GM12878 (cell line): ENCODE measurements around the gene C6orf15. TPM values are rescaled to one million over a fixed set of nuclear protein-coding genes. Genes with fewer than 3 reads are reported as not detected.

Experiments
- ATAC-seq: fragments of 200-7000 bp; cut with Tn5 transposase; 3 replicates; pipeline ENCODE4 v1.9.1; 2020; ENCODE audit warnings: mild to moderate bottlenecking, moderate library complexity
- BruUV-seq: library from RNA; stranded (reverse); fragments of 400-500 nt; replicated peaks from 2 replicates; lab custom pipeline; 2021; lab: Mats Ljungman, UMichigan
- CTCF ChIA-PET: fragments of 300-600 bp; sonication (Branson Sonifier 250); formaldehyde crosslinking; extraction: SDS; loops from one replicate; lab custom pipeline; 2021; ENCODE audit warnings: inconsistent platforms; lab: Yijun Ruan, JAX
- POLR2A ChIA-PET: fragments of 350-600 bp; formaldehyde crosslinking; extraction: SDS; loops from one replicate; lab custom pipeline; 2021; ENCODE audit warnings: inconsistent platforms; lab: Charles Lee
- RAD21 ChIA-PET: fragments of 300-600 bp; sonication (Branson Sonifier 250); formaldehyde crosslinking; loops from one replicate; lab custom pipeline; 2023; ENCODE audit warnings: antibody characterized with exemption; ENCODE audit not compliant: unreplicated experiment; lab: Charles Lee
- SMC1A ChIA-PET: fragments of 300-600 bp; sonication (Branson Sonifier 250); formaldehyde crosslinking; loops from one replicate; lab custom pipeline; 2023; ENCODE audit not compliant: unreplicated experiment, uncharacterized antibody; lab: Charles Lee
- DNase-seq: peaks from one replicate; pipeline ENCODE4 v3.0.0-alpha.2; 2011; ENCODE audit warnings: low read depth, low spot score
- FAIRE-seq: peaks from 3 replicates; lab custom pipeline; 2011; peaks lifted over from hg19 to GRCh38; lab: Jason Lieb, UNC
- H2AFZ ChIP-seq: 2 replicates; pipeline ENCODE4 v1.6.0; 2011; ENCODE audit warnings: low read depth, low read length, control low read depth; ENCODE audit not compliant: control insufficient read depth
- H3K27ac ChIP-seq: 2 replicates; pipeline ENCODE4 v1.5.1; 2011; ENCODE audit warnings: control low read depth; ENCODE audit not compliant: control insufficient read depth, insufficient read depth
- H3K27me3 ChIP-seq, 2 experiments: replicated peaks in 1 of 2; 2 replicates each; pipeline versions ENCODE4 v1.6.0 to v1.6.1; 2011; ENCODE audit warnings: low read length in 1 of 2; ENCODE audit not compliant: control insufficient read depth in 2 of 2, insufficient read depth in 2 of 2
- H3K36me3 ChIP-seq, 2 experiments: 2 replicates each; pipeline ENCODE4 v1.5.1; 2011; ENCODE audit warnings: low read length in 1 of 2; ENCODE audit not compliant: control insufficient read depth in 2 of 2, insufficient read depth in 2 of 2
- H3K4me1 ChIP-seq: 2 replicates; pipeline ENCODE4 v1.6.1; 2011; ENCODE audit warnings: mild to moderate bottlenecking, low read length, moderate library complexity, mixed read lengths; ENCODE audit not compliant: control insufficient read depth, insufficient read depth
- H3K4me2 ChIP-seq: 2 replicates; pipeline ENCODE4 v1.6.0; 2011; ENCODE audit warnings: control low read depth; ENCODE audit not compliant: control insufficient read depth, insufficient read depth
- H3K4me3 ChIP-seq: fragments of 200-600 bp; sonication (generic); 2 replicates; pipeline ENCODE4 v1.5.1; 2016
- H3K79me2 ChIP-seq: 2 replicates; pipeline ENCODE4 v1.6.0; 2011; ENCODE audit warnings: low read length; ENCODE audit not compliant: control insufficient read depth, insufficient read depth
- H3K9ac ChIP-seq: 2 replicates; pipeline ENCODE4 v1.8.0; 2011; ENCODE audit warnings: low read length, control low read depth, mixed read lengths; ENCODE audit not compliant: control insufficient read depth, insufficient read depth
- H3K9me3 ChIP-seq: replicated peaks from 3 replicates; pipeline ENCODE4 v1.5.1; 2011; ENCODE audit warnings: mild to moderate bottlenecking, low read length; ENCODE audit not compliant: control insufficient read depth, insufficient read depth
- H4K20me1 ChIP-seq: 2 replicates; pipeline ENCODE4 v1.6.0; 2011; ENCODE audit not compliant: control insufficient read depth, insufficient read depth
- FOS ChIP-seq: IDR thresholded peaks from 3 replicates; pipeline ENCODE4 v1.6.1; 2011; ENCODE audit warnings: borderline replicate concordance; ENCODE audit not compliant: insufficient read length; ENCODE audit errors: extremely low read depth
- FOXM1 ChIP-seq: IDR thresholded peaks from 2 replicates; pipeline ENCODE4 v1.6.1; 2012; ENCODE audit warnings: low read depth, mild to moderate bottlenecking, inconsistent platforms, low read length, moderate library complexity
- NFYB ChIP-seq: IDR thresholded peaks from 2 replicates; pipeline ENCODE4 v1.6.1; 2011; ENCODE audit warnings: low read depth, mild to moderate bottlenecking, low read length, improper control_type of control experiment, moderate library complexity; ENCODE audit not compliant: insufficient read depth
- NR2C1 ChIP-seq: fragments of 450-650 bp; IDR thresholded peaks from 2 replicates; pipeline ENCODE4 v1.6.1; 2017; ENCODE audit warnings: antibody characterized with exemption, mild to moderate bottlenecking, moderate library complexity
- PML ChIP-seq: IDR thresholded peaks from 2 replicates; pipeline ENCODE4 v1.6.1; 2012; ENCODE audit warnings: low read length, inconsistent platforms
- SMAD5 ChIP-seq: IDR thresholded peaks from 2 replicates; pipeline ENCODE4 v1.6.1; 2016; ENCODE audit warnings: antibody characterized with exemption, low read depth
- YY1 ChIP-seq: IDR thresholded peaks from 2 replicates; pipeline ENCODE4 v1.6.1; 2011; ENCODE audit warnings: low read depth, mild to moderate bottlenecking, low read length
- ZSCAN29 ChIP-seq: fragments of 450-650 bp; IDR thresholded peaks from 2 replicates; pipeline ENCODE4 v1.6.1; 2017; ENCODE audit warnings: mild to moderate bottlenecking, moderate library complexity
- WGBS: methylation state at CpG from one replicate; pipeline ENCODE4 v1.1.6; 2016; ENCODE audit warnings: low lambda C conversion rate; ENCODE audit not compliant: insufficient replicate concordance, insufficient coverage; ENCODE audit errors: missing lambda C conversion rate; 5-methylcytosine and 5-hydroxymethylcytosine counted together
- in situ Hi-C: fragments of 300-500 bp; cut with MboI; formaldehyde crosslinking; loops from 9 replicates; pipeline ENCODE4 v1.14.3; 2018; ENCODE audit warnings: mixed read lengths
- intact Hi-C: fragments of 100-400 bp; cut with micrococcal nuclease; formaldehyde crosslinking; loops from one replicate; pipeline ENCODE4 v1.14.2; 2022; ENCODE audit not compliant: unreplicated experiment
- polyA plus RNA-seq, 11 experiments: library from polyadenylated mRNA; depleted of rRNA in 4 of 11; unstranded in 6 of 11; stranded (reverse) in 5 of 11; fragments of >200 nt; fragmentation: Nextera tagmentation in 4 of 11; fragmentation: Illumina TruSeq in 1 of 11; extraction: Ambion mirVana in 4 of 11; extraction: Trizol in 1 of 11; gene quantifications; 1 replicate in 1 of 11; 2 replicates in 10 of 11; pipeline versions ENCODE4 v1.2.1 to v1.2.3, GENCODE V29; 2011 to 2016; ENCODE audit warnings: inconsistent platforms in 2 of 11, missing spikeins in 2 of 11, low read depth in 1 of 11
- total RNA-seq, 4 experiments: library from RNA; depleted of rRNA in 3 of 4; stranded (reverse); fragments of >200 nt in 3 of 4; fragmentation: Illumina TruSeq in 1 of 4; extraction: Trizol in 1 of 4; gene quantifications; 2 replicates each; pipeline versions ENCODE4 v1.2.1 to v1.2.3, GENCODE V29; 2013 to 2021
- TF ChIP-seq, protein P1 (sequence below): fragments of 150-350 bp; IDR thresholded peaks from 2 replicates; pipeline ENCODE4 v1.6.1; 2014; ENCODE audit warnings: mild to moderate bottlenecking, low read depth, low read length
- TF ChIP-seq, protein P2 (sequence below): IDR thresholded peaks from 2 replicates; pipeline ENCODE4 v1.6.1; 2012; ENCODE audit warnings: low read depth, low read length, improper control_type of control experiment

Gene C6orf15
- total and polyA plus RNA-seq, 10 of the 15 experiments (the other 5 are each of a cell fraction or from before 2014, with no cell fraction given): not detected

DNA sequence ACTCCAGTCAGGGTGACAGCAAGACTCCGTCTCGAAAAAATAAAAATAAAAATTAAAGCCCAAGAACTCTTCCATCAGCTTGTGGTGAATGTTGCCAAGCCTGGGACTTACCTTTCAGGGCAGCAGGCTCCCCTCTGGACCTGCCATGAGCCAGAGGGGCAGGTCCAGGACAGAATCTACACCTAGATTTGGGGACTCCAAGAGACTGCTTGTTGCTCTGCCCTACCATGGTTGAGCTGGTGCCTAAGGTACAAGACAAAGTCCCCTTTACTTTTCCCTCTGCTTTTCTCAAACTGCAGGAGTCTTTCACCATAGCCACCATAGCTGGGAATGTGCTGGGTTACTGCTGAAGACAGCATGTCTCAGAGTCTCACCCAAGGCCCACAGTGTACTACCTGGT lies 9.2 kb downstream of the C6orf15 start:
- Histone ChIP-seq H3K36me3 (no peaks in the 10 kb centered on the region), H3K27me3 (peaks cover 0 to 2% of the 10 kb centered on the region in 2 experiments; a peak in 1 of 4 replicates), H3K4me2 (no peak overlapping the region), H4K20me1 (no peaks in the 10 kb centered on the region), H3K4me1 (no peaks in the 10 kb centered on the region), H3K27ac (no peak overlapping the region), H3K9me3 (no peaks in the 10 kb centered on the region), H3K79me2 (no peaks in the 10 kb centered on the region), H3K9ac (no peak overlapping the region), H2AFZ (no peak overlapping the region), H3K4me3 (no peak overlapping the region)
- no peak for FAIRE-seq
- TF ChIP-seq, protein P1, sequence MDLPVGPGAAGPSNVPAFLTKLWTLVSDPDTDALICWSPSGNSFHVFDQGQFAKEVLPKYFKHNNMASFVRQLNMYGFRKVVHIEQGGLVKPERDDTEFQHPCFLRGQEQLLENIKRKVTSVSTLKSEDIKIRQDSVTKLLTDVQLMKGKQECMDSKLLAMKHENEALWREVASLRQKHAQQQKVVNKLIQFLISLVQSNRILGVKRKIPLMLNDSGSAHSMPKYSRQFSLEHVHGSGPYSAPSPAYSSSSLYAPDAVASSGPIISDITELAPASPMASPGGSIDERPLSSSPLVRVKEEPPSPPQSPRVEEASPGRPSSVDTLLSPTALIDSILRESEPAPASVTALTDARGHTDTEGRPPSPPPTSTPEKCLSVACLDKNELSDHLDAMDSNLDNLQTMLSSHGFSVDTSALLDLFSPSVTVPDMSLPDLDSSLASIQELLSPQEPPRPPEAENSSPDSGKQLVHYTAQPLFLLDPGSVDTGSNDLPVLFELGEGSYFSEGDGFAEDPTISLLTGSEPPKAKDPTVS: no peak
- TF ChIP-seq FOS: no peak
- no peak for TF ChIP-seq NFYB
- no peak for TF ChIP-seq FOXM1
- TF ChIP-seq PML: no peak
- no peak for TF ChIP-seq NR2C1
- TF ChIP-seq ZSCAN29: no peak
- TF ChIP-seq, protein P2, sequence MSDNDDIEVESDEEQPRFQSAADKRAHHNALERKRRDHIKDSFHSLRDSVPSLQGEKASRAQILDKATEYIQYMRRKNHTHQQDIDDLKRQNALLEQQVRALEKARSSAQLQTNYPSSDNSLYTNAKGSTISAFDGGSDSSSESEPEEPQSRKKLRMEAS: no peak
- no peak for TF ChIP-seq SMAD5
- TF ChIP-seq YY1: no peak
- 46% methylated on average over 2 of the region's 2 CpGs for WGBS
- no peak for DNase-seq
- no peak for ATAC-seq
- in situ Hi-C loops (no loop called here), intact Hi-C loops (no loop called here)
- ChIA-PET RAD21 (no interaction called here), CTCF (interaction anchor here (0.6 to 1.0 kb wide), 2 partner anchors 24 to 188 kb away, joined by 3 read pairs; no protein-coding TSS in a partner anchor), POLR2A (no interaction called here), SMC1A (interaction anchor here (0.6 kb wide), 1 partner anchor 48 kb away, joined by 3 read pairs; no protein-coding TSS in a partner anchor)
- no TSS peak for BruUV-seq
